Measurements from ENCODE around the gene SIRT1.
"Not testable (repeated sequence)": the region's sequence is repeated elsewhere in the genome, so short reads cannot be mapped to it uniquely, and the experiment has no call there.

The SIRT1 gene

GRCh38 chr10:67884313-67884841 lies at the start of gene SIRT1:
SIRT1 (plus strand) TSS chr10:67884656; CDS start chr10:67884722, 66 bp downstream.
- DNase-seq (ENCODE audit: low read depth in 2 of 2) = peak; percentile 93 to 95

GRCh38 chr10:67835541-67836394 lies 48.7 kb upstream of the SIRT1 start:
- DNase-seq (ENCODE audit: low read depth in 2 of 2) = not testable (repeated sequence)

GRCh38 chr10:67836488-67836887 lies 48.0 kb upstream of the SIRT1 start:
- no peak for DNase-seq (ENCODE audit: low read depth in 2 of 2)

GRCh38 chr10:67836972-67837371 lies 47.5 kb upstream of the SIRT1 start:
- no peak for DNase-seq (ENCODE audit: low read depth in 2 of 2)

- DNase-seq (ENCODE audit: low read depth in 2 of 2) = no peak
These were observed 46.7 kb upstream of the SIRT1 start, which contains the start of gene DNAJC12 for GRCh38 chr10:67837541-67838314. DNAJC12 (minus strand) TSS chr10:67838188; CDS start chr10:67838011, 177 bp downstream.

- DNase-seq (ENCODE audit: low read depth in 2 of 2) = not testable (repeated sequence)
These were observed 44.9 kb upstream of the SIRT1 start for GRCh38 chr10:67839511-67839910.

GRCh38 chr10:67839951-67840350 lies 44.5 kb upstream of the SIRT1 start:
- no peak for DNase-seq (ENCODE audit: low read depth in 2 of 2)

GRCh38 chr10:67841737-67842136 lies 42.7 kb upstream of the SIRT1 start:
- DNase-seq (ENCODE audit: low read depth in 2 of 2) = no peak

- no peak for DNase-seq (ENCODE audit: low read depth in 2 of 2)
These were observed 41.2 kb upstream of the SIRT1 start for GRCh38 chr10:67843284-67843683.

GRCh38 chr10:67849331-67850011 lies 35.0 kb upstream of the SIRT1 start:
- peak; percentile 88 to 91 for DNase-seq (ENCODE audit: low read depth in 2 of 2)

- no peak for DNase-seq (ENCODE audit: low read depth in 2 of 2)
These were observed 33.3 kb upstream of the SIRT1 start for GRCh38 chr10:67851186-67851585.

- DNase-seq (ENCODE audit: low read depth in 2 of 2) = no peak
These were observed 31.7 kb upstream of the SIRT1 start for GRCh38 chr10:67852761-67853160.

- no peak for DNase-seq (ENCODE audit: low read depth in 2 of 2)
These were observed 30.9 kb upstream of the SIRT1 start for GRCh38 chr10:67853512-67853911.

- DNase-seq (ENCODE audit: low read depth in 2 of 2) = no peak
These were observed 25.5 kb upstream of the SIRT1 start for GRCh38 chr10:67858971-67859370.

- no peak for DNase-seq (ENCODE audit: low read depth in 2 of 2)
These were observed 22.6 kb upstream of the SIRT1 start for GRCh38 chr10:67861750-67862432.

- DNase-seq (ENCODE audit: low read depth in 2 of 2) = no peak
These were observed 21.4 kb upstream of the SIRT1 start for GRCh38 chr10:67863094-67863493.

- no peak for DNase-seq (ENCODE audit: low read depth in 2 of 2)
These were observed 19.7 kb upstream of the SIRT1 start for GRCh38 chr10:67864607-67865371.

- DNase-seq (ENCODE audit: low read depth in 2 of 2) = no peak
These were observed 16.3 kb upstream of the SIRT1 start for GRCh38 chr10:67868132-67868531.

- DNase-seq (ENCODE audit: low read depth in 2 of 2) = no peak
These were observed 14.5 kb upstream of the SIRT1 start for GRCh38 chr10:67869996-67870395.

Measured in stimulated activated CD4-positive, alpha-beta T cell treated with anti-CD3 and anti-CD28 coated beads, Interleukin-1b, Interleukin-23, amount 100 ng/mL, for 4 hours (primary cell).